ENCODE measurements around the gene PLXNA4.
"Not testable (repeated sequence)": the region's sequence is repeated elsewhere in the genome, so short reads cannot be mapped to it uniquely, and the experiment has no call there.

The PLXNA4 gene

GRCh38 chr7:132399367-132399766 lies 176.9 kb downstream of the PLXNA4 start:
- in situ Hi-C loops (cut with HindIII; ENCODE audit: low sequenced_read_pairs): no loop called here

- in situ Hi-C loops (cut with HindIII; ENCODE audit: low sequenced_read_pairs): no loop called here
Observed at GRCh38 chr7:132398253-132398925, 177.9 kb downstream of the PLXNA4 start.

GRCh38 chr7:132397070-132397469 lies 179.2 kb downstream of the PLXNA4 start:
- in situ Hi-C loops (cut with HindIII; ENCODE audit: low sequenced_read_pairs): no loop called here

- in situ Hi-C loops (cut with HindIII; ENCODE audit: low sequenced_read_pairs): no loop called here
Observed at GRCh38 chr7:132395361-132395760, 180.9 kb downstream of the PLXNA4 start.

- in situ Hi-C loops (cut with HindIII; ENCODE audit: low sequenced_read_pairs): no loop called here
Observed at GRCh38 chr7:132394283-132395198, 181.7 kb downstream of the PLXNA4 start.

- in situ Hi-C loops (cut with HindIII; ENCODE audit: low sequenced_read_pairs): no loop called here
Observed at GRCh38 chr7:132393789-132394261, 182.4 kb downstream of the PLXNA4 start.

- in situ Hi-C loops (cut with HindIII; ENCODE audit: low sequenced_read_pairs): no loop called here
Observed at GRCh38 chr7:132392713-132393112, 183.6 kb downstream of the PLXNA4 start.

- in situ Hi-C loops (cut with HindIII; ENCODE audit: low sequenced_read_pairs): no loop called here
Observed at GRCh38 chr7:132390705-132391104, 185.6 kb downstream of the PLXNA4 start.

- in situ Hi-C loops (cut with HindIII; ENCODE audit: low sequenced_read_pairs): not testable (repeated sequence)
Observed at GRCh38 chr7:132390049-132390448, 186.2 kb downstream of the PLXNA4 start.

GRCh38 chr7:132388688-132389087 lies 187.6 kb downstream of the PLXNA4 start:
- in situ Hi-C loops (cut with HindIII; ENCODE audit: low sequenced_read_pairs): no loop called here

GRCh38 chr7:132387596-132387995 lies 188.7 kb downstream of the PLXNA4 start:
- in situ Hi-C loops (cut with HindIII; ENCODE audit: low sequenced_read_pairs): no loop called here

- in situ Hi-C loops (cut with HindIII; ENCODE audit: low sequenced_read_pairs): no loop called here
Observed at GRCh38 chr7:132386201-132386681, 190.0 kb downstream of the PLXNA4 start.

GRCh38 chr7:132383962-132384361 lies 192.3 kb downstream of the PLXNA4 start:
- in situ Hi-C loops (cut with HindIII; ENCODE audit: low sequenced_read_pairs): no loop called here

GRCh38 chr7:132381742-132382472 lies 194.4 kb downstream of the PLXNA4 start:
- in situ Hi-C loops (cut with HindIII; ENCODE audit: low sequenced_read_pairs): no loop called here

- in situ Hi-C loops (cut with HindIII; ENCODE audit: low sequenced_read_pairs): no loop called here
Observed at GRCh38 chr7:132380059-132380458, 196.2 kb downstream of the PLXNA4 start.

- in situ Hi-C loops (cut with HindIII; ENCODE audit: low sequenced_read_pairs): no loop called here
Observed at GRCh38 chr7:132379292-132379691, 197.0 kb downstream of the PLXNA4 start.

GRCh38 chr7:132377703-132378584 lies 198.3 kb downstream of the PLXNA4 start:
- in situ Hi-C loops (cut with HindIII; ENCODE audit: low sequenced_read_pairs): no loop called here

GRCh38 chr7:132377015-132377414 lies 199.3 kb downstream of the PLXNA4 start:
- in situ Hi-C loops (cut with HindIII; ENCODE audit: low sequenced_read_pairs): no loop called here

GRCh38 chr7:132376361-132377013 lies 199.8 kb downstream of the PLXNA4 start:
- in situ Hi-C loops (cut with HindIII; ENCODE audit: low sequenced_read_pairs): no loop called here

- in situ Hi-C loops (cut with HindIII; ENCODE audit: low sequenced_read_pairs): no loop called here
Observed at GRCh38 chr7:132373879-132374278, 202.4 kb downstream of the PLXNA4 start.

Measured in endothelial cell of hepatic sinusoid (primary cell).